ENCODE data around the gene UBN2.

DNA sequence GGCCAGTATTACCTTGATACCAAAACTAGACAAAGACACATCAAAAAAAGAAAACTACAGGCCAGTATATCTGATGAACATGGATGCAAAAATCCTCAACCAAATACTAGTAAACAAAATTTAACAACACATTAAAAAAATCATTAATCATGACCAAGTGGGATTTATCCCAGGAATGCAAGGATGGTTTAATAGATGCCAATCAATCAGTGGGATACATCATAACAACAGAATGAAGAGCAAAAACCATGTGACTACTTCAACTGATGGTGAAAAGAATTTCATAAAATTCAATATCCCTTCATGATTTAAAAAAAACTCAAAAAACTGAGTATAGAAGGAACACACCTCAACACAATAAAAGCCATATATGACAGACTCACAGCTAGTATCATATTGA, 25.2 kb upstream of the UBN2 start:
- TF ChIP-seq, protein P1, sequence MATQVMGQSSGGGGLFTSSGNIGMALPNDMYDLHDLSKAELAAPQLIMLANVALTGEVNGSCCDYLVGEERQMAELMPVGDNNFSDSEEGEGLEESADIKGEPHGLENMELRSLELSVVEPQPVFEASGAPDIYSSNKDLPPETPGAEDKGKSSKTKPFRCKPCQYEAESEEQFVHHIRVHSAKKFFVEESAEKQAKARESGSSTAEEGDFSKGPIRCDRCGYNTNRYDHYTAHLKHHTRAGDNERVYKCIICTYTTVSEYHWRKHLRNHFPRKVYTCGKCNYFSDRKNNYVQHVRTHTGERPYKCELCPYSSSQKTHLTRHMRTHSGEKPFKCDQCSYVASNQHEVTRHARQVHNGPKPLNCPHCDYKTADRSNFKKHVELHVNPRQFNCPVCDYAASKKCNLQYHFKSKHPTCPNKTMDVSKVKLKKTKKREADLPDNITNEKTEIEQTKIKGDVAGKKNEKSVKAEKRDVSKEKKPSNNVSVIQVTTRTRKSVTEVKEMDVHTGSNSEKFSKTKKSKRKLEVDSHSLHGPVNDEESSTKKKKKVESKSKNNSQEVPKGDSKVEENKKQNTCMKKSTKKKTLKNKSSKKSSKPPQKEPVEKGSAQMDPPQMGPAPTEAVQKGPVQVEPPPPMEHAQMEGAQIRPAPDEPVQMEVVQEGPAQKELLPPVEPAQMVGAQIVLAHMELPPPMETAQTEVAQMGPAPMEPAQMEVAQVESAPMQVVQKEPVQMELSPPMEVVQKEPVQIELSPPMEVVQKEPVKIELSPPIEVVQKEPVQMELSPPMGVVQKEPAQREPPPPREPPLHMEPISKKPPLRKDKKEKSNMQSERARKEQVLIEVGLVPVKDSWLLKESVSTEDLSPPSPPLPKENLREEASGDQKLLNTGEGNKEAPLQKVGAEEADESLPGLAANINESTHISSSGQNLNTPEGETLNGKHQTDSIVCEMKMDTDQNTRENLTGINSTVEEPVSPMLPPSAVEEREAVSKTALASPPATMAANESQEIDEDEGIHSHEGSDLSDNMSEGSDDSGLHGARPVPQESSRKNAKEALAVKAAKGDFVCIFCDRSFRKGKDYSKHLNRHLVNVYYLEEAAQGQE (IDR thresholded peaks at IDR 0.05; ENCODE audit: insufficient replicate concordance, low read depth): no peak
- TF ChIP-seq, protein P2, sequence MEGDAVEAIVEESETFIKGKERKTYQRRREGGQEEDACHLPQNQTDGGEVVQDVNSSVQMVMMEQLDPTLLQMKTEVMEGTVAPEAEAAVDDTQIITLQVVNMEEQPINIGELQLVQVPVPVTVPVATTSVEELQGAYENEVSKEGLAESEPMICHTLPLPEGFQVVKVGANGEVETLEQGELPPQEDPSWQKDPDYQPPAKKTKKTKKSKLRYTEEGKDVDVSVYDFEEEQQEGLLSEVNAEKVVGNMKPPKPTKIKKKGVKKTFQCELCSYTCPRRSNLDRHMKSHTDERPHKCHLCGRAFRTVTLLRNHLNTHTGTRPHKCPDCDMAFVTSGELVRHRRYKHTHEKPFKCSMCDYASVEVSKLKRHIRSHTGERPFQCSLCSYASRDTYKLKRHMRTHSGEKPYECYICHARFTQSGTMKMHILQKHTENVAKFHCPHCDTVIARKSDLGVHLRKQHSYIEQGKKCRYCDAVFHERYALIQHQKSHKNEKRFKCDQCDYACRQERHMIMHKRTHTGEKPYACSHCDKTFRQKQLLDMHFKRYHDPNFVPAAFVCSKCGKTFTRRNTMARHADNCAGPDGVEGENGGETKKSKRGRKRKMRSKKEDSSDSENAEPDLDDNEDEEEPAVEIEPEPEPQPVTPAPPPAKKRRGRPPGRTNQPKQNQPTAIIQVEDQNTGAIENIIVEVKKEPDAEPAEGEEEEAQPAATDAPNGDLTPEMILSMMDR (IDR thresholded peaks at IDR 0.05; ENCODE audit: insufficient read depth, low read length): no peak

All from HL-60 (cell line).